ENCODE measurements around the gene BTN2A1.
"Not testable (repeated sequence)": the region's sequence is repeated elsewhere in the genome, so short reads cannot be mapped to it uniquely, and the experiment has no call there.

BTN2A1 gene

DNA sequence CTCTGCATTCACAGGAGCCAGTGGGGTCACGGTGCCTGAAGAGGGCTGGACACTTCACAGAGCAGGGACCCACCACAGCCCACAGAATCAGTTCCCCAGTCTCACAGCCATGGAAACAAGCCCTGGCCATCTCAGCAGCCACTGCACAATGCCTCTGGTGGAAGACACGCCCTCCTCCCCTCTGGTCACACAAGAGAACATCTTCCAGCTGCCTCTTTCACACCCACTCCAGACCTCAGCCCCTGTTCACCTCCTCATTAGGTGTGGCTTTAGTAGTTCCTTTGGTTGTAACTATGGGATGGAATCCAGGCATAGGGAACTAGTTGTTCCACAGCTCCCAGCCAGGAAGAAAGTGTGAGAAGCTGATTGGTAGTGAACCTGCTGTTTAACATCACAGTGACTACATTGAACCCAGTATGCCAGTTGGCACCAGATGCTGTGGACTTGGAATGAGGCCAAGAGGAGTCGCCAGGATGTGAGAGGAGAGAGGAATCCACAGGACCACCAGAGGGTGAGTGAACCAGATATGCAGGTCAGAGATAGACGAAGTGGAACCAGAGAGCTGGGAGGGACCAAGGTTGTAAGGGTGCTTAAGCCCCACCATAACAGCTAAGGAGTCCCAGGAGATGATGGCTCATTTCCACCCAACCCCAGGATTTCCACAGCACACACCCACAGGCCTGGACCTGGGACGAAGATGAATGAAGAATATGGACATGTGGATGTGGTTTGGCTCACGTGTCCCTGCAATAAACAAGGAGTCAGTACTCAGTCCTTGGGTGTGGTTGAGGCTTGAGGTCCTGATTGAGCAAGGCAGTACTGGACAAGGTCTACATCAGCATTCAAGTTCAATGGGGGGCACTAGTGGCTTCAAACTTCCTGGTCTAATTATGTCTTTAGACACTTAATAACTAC, 26.2 kb upstream of the BTN2A1 start:
- Histone ChIP-seq H3K9ac (ENCODE audit: low read length in 5 of 5) (no peak overlapping the region), H3K4me3 (ENCODE audit: low read depth in 1 of 5, low read length in 5 of 5) (no peak overlapping the region), H3K9me3 (ENCODE audit: control insufficient read depth in 5 of 5, low read length in 5 of 5) (no peaks in the 10 kb centered on the region), H3K4me1 (ENCODE audit: control insufficient read depth in 5 of 5, insufficient read depth in 5 of 5, low read length in 5 of 5) (peaks cover 0 to 5% (median 0%) of the 10 kb centered on the region in 5 donors), H3K27ac (ENCODE audit: low read depth, low read length) (no peak overlapping the region), H3K36me3 (ENCODE audit: control insufficient read depth in 5 of 5, insufficient read depth in 5 of 5, low read length in 5 of 5) (peaks cover 10 to 45% (median 36%) of the 10 kb centered on the region in 5 donors), H3K27me3 (ENCODE audit: control insufficient read depth in 5 of 5, insufficient read depth in 4 of 5, low read length in 5 of 5) (no peaks in the 10 kb centered on the region)

DNA sequence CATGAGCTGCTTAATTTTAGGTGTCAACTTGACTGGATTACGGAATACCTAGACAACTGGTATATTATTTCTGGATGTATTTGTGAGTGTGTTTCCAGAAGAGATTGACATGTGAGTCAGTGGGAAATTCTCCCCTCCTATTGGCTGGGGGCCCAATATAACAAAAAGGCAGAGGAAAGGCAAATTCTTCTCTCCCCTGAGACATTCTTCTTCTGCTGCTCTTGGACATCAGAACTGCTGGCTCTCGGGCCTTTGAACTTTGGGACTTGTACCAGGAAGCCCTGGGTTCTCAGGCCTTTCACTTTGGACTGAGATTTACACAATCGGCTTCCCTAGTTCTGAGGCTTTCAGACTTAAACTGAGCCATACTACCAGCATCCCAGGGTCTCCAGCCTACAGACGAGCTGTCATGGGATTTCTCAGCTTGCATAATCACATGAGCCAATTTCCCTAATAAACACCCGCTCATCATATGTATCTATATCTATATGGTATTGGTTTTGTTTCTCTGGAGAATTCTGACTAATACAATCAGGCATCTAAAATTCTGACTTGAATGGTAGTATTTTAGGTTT, 25.0 kb upstream of the BTN2A1 start:
- Histone ChIP-seq H3K27ac (ENCODE audit: low read depth, low read length) (no peak overlapping the region), H3K27me3 (ENCODE audit: control insufficient read depth in 5 of 5, insufficient read depth in 4 of 5, low read length in 5 of 5) (no peaks in the 10 kb centered on the region), H3K9ac (ENCODE audit: low read length in 5 of 5) (no peak overlapping the region), H3K4me3 (ENCODE audit: low read depth in 1 of 5, low read length in 5 of 5) (no peak overlapping the region), H3K36me3 (ENCODE audit: control insufficient read depth in 5 of 5, insufficient read depth in 5 of 5, low read length in 5 of 5) (peaks cover 7 to 33% (median 28%) of the 10 kb centered on the region in 5 donors), H3K9me3 (ENCODE audit: control insufficient read depth in 5 of 5, low read length in 5 of 5) (no peaks in the 10 kb centered on the region), H3K4me1 (ENCODE audit: control insufficient read depth in 5 of 5, insufficient read depth in 5 of 5, low read length in 5 of 5) (peaks cover 0 to 5% (median 0%) of the 10 kb centered on the region in 5 donors)

DNA sequence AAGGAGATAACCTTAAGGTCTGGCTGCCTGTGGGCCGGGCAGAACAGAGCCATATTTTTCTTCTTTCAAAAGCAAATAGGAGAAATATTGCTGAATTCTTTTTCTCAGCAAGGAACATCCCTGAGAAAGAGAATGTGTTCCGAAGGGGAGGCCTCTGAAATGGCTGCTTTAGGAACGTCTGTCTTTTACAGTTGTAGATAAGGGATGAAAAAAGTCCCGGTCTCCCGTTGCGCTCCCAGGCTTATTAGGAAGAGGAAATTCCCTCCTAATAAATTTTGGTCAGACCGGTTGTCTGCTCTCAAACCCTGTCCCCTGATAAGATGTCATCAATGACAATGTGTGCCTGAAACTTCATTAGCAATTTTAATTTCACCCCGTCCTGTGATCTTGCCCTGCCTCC, 24.1 kb upstream of the BTN2A1 start:
- not testable (repeated sequence) for H3K27me3 ChIP-seq (ENCODE audit: control insufficient read depth in 5 of 5, insufficient read depth in 4 of 5, low read length in 5 of 5); H3K9ac ChIP-seq (ENCODE audit: low read length in 5 of 5); H3K4me1 ChIP-seq (ENCODE audit: control insufficient read depth in 5 of 5, insufficient read depth in 5 of 5, low read length in 5 of 5); H3K4me3 ChIP-seq (ENCODE audit: low read depth in 1 of 5, low read length in 5 of 5); H3K9me3 ChIP-seq (ENCODE audit: control insufficient read depth in 5 of 5, low read length in 5 of 5); H3K27ac ChIP-seq (ENCODE audit: low read depth, low read length)
- peaks cover 2 to 24% (median 20%) of the 10 kb centered on the region in 5 donors for H3K36me3 ChIP-seq (ENCODE audit: control insufficient read depth in 5 of 5, insufficient read depth in 5 of 5, low read length in 5 of 5)

DNA sequence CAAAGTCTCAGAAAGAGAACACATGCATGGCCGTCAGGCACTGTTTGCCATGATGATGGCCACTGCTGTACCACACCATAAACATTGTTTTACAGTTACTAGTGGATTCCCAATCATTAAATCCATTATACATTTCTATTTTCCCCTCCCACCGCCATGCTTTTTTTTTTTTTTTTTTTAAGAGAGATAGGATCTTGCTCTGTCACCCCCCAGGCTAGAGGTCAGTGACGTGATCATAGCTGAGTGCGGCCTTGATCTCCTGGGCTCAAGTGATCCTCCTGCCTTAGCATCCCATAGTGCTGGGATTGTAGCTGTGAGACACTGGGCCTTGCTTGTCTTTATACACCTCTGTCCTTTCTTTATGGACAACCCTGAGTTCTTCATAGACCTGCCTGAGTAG, 21.7 kb upstream of the BTN2A1 start:
- no peak overlapping the region for H3K27ac ChIP-seq (ENCODE audit: low read depth, low read length)
- H3K9me3 ChIP-seq (ENCODE audit: control insufficient read depth in 5 of 5, low read length in 5 of 5) = no peaks in the 10 kb centered on the region
- H3K36me3 ChIP-seq (ENCODE audit: control insufficient read depth in 5 of 5, insufficient read depth in 5 of 5, low read length in 5 of 5) = peaks cover 0 to 8% (median 6%) of the 10 kb centered on the region in 5 donors
- no peaks in the 10 kb centered on the region for H3K27me3 ChIP-seq (ENCODE audit: control insufficient read depth in 5 of 5, insufficient read depth in 4 of 5, low read length in 5 of 5)
- peaks cover 2 to 13% (median 12%) of the 10 kb centered on the region in 5 donors for H3K4me1 ChIP-seq (ENCODE audit: control insufficient read depth in 5 of 5, insufficient read depth in 5 of 5, low read length in 5 of 5)
- no peak overlapping the region for H3K4me3 ChIP-seq (ENCODE audit: low read depth in 1 of 5, low read length in 5 of 5)
- no peak overlapping the region for H3K9ac ChIP-seq (ENCODE audit: low read length in 5 of 5)

DNA sequence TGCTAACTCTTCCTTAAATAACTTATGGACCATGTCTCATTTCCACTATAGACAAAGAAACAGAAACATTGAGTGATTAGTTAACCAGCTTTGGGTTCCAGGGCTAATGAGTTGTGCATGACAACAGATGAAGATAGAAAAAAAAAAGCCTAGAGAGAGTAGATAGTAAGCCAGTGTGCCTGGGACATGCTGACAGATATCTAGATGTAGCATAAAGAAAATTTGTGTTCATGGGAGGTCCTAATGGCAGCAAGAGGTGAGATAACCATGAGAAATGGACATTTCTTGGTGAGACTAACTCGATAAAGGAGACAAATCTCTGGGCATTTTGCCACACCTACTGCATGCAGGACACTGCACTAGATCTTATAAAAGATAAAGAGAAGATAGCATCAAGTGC, 20.2 kb upstream of the BTN2A1 start:
- no peak overlapping the region for H3K9ac ChIP-seq (ENCODE audit: low read length in 5 of 5)
- no peaks in the 10 kb centered on the region for H3K9me3 ChIP-seq (ENCODE audit: control insufficient read depth in 5 of 5, low read length in 5 of 5)
- H3K36me3 ChIP-seq (ENCODE audit: control insufficient read depth in 5 of 5, insufficient read depth in 5 of 5, low read length in 5 of 5) = no peaks in the 10 kb centered on the region
- no peak overlapping the region for H3K27ac ChIP-seq (ENCODE audit: low read depth, low read length)
- no peak overlapping the region for H3K4me3 ChIP-seq (ENCODE audit: low read depth in 1 of 5, low read length in 5 of 5)
- H3K27me3 ChIP-seq (ENCODE audit: control insufficient read depth in 5 of 5, insufficient read depth in 4 of 5, low read length in 5 of 5) = no peaks in the 10 kb centered on the region
- H3K4me1 ChIP-seq (ENCODE audit: control insufficient read depth in 5 of 5, insufficient read depth in 5 of 5, low read length in 5 of 5) = peaks cover 0 to 27% (median 22%) of the 10 kb centered on the region in 5 donors

DNA sequence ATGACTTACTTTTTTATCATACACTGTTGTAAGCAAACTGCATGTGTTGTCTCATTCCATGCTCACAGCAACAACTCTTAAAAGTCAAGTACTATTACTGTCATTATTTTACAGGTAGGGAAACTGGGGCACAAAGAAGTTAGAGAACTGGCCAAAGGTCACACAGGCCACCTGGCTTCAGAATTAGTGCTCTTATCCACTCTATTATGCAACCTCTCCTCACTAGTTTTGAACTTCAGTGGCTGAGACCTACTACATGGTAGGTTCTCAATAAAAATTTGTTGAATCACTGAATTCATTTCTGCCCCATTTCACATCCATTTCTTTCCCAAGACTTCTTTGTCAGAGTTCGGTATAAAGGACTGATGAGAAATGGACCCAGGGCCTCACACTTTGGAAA, 19.8 kb upstream of the BTN2A1 start:
- no peak overlapping the region for H3K9ac ChIP-seq (ENCODE audit: low read length in 5 of 5)
- H3K27me3 ChIP-seq (ENCODE audit: control insufficient read depth in 5 of 5, insufficient read depth in 4 of 5, low read length in 5 of 5) = no peaks in the 10 kb centered on the region
- no peak overlapping the region for H3K27ac ChIP-seq (ENCODE audit: low read depth, low read length)
- no peaks in the 10 kb centered on the region for H3K9me3 ChIP-seq (ENCODE audit: control insufficient read depth in 5 of 5, low read length in 5 of 5)
- peaks cover 0 to 27% (median 20%) of the 10 kb centered on the region in 5 donors for H3K4me1 ChIP-seq (ENCODE audit: control insufficient read depth in 5 of 5, insufficient read depth in 5 of 5, low read length in 5 of 5)
- H3K36me3 ChIP-seq (ENCODE audit: control insufficient read depth in 5 of 5, insufficient read depth in 5 of 5, low read length in 5 of 5) = no peaks in the 10 kb centered on the region
- no peak overlapping the region for H3K4me3 ChIP-seq (ENCODE audit: low read depth in 1 of 5, low read length in 5 of 5)

DNA sequence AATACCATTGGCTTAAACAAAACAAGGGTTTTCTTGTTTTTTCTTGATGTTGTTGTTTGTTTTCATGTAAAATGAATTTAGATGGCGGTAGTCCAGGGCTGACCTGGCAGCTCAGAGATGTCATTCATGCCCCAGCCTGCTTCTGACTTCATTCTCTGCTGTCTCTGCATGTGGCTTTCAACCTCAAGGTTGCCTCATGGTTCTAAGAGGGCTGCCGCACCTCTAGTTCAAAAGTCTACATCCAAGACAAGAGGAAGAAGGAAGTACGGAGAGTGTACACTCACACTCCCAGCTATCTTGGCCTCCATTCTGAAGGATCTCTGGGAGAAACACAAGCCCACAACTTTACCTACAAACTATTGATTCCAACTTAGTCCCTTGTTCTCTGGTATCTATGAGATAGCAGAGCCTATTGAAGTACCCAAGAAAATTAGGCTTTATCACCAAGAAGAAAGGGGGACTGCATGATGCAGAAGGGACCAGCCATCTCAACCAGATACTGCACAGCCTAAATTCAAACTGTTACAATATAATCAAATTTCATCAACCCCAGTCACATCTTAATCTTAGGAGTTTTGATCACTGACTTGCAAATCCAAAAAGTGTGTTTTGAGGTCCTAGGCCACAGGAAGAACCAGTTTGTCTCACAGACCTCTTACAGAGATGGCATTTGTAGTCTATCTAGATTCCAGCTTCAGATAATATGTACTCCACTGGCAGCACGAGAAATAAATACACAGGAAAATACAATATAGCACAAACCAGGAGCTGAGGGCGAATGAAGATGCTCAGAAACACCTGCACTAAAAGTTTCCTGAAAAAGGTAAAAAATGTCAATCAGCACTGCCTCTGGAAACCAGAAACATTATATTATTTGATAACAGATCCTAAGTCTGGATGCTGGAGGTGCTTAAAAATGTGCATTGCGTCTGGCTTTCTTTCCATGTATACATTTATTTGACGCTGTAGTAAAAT, 18.3 kb upstream of the BTN2A1 start:
- Histone ChIP-seq H3K9me3 (ENCODE audit: control insufficient read depth in 5 of 5, low read length in 5 of 5) (no peaks in the 10 kb centered on the region), H3K27ac (ENCODE audit: low read depth, low read length) (peak overlapping the region; percentile 91), H3K4me3 (ENCODE audit: low read depth in 1 of 5, low read length in 5 of 5) (peak overlapping the region; percentile 81 to 90 (median 89)), H3K4me1 (ENCODE audit: control insufficient read depth in 5 of 5, insufficient read depth in 5 of 5, low read length in 5 of 5) (peaks cover 0 to 27% (median 20%) of the 10 kb centered on the region in 5 donors), H3K27me3 (ENCODE audit: control insufficient read depth in 5 of 5, insufficient read depth in 4 of 5, low read length in 5 of 5) (no peaks in the 10 kb centered on the region), H3K36me3 (ENCODE audit: control insufficient read depth in 5 of 5, insufficient read depth in 5 of 5, low read length in 5 of 5) (peaks cover 2 to 5% (median 3%) of the 10 kb centered on the region in 5 donors), H3K9ac (ENCODE audit: low read length in 5 of 5) (peak overlapping the region; percentile 74 to 82 (median 78))

DNA sequence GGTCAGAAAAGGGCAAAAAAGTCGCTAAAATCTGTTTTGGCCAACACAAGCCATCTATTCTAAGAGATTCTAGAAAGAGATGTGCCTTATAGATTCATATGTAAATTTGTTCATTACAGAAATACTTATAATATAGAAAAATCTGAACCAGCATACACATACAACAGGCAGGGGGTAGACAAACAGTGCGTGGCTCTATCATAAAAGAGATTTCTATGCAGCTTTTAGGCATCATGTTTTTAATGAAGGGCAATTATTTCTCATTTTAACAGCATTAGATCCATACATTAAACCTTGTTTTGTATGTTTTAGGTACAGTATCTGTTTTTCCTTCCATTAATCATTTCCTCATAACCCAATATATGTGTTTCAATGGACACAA, 16.8 kb upstream of the BTN2A1 start:
- Histone ChIP-seq H3K27ac (ENCODE audit: low read depth, low read length) (peak overlapping the region; percentile 91), H3K9me3 (ENCODE audit: control insufficient read depth in 5 of 5, low read length in 5 of 5) (no peaks in the 10 kb centered on the region), H3K4me3 (ENCODE audit: low read depth in 1 of 5, low read length in 5 of 5) (peak overlapping the region; percentile 81 to 90 (median 89)), H3K9ac (ENCODE audit: low read length in 5 of 5) (peak overlapping the region; percentile 63 to 82 (median 78)), H3K27me3 (ENCODE audit: control insufficient read depth in 5 of 5, insufficient read depth in 4 of 5, low read length in 5 of 5) (no peaks in the 10 kb centered on the region), H3K4me1 (ENCODE audit: control insufficient read depth in 5 of 5, insufficient read depth in 5 of 5, low read length in 5 of 5) (peaks cover 2 to 39% (median 22%) of the 10 kb centered on the region in 5 donors), H3K36me3 (ENCODE audit: control insufficient read depth in 5 of 5, insufficient read depth in 5 of 5, low read length in 5 of 5) (peaks cover 3 to 13% (median 10%) of the 10 kb centered on the region in 5 donors)

DNA sequence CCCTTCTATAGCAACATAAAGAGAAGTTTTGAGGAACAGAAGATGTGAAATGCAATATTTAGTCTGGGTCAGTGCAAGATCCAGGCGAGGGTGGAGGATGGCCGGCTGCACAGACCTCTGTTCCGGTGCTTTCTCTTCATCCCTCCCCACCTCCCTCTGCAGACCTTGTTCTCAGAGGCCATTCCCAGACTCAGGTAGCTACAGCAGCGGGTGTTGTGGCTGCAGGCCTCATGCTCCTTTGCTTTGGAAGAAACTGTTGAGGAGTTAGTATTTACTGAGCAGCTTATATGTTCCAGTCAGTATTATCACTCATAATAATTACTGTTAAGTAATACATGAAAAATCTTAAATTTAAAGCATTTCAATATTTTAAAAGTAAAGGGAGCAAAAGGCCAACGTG, 15.8 kb upstream of the BTN2A1 start:
- Histone ChIP-seq H3K27ac (ENCODE audit: low read depth, low read length) (no peak overlapping the region), H3K9ac (ENCODE audit: low read length in 5 of 5) (peak overlapping the region in 2 of 5 donors; percentile 35 to 82), H3K9me3 (ENCODE audit: control insufficient read depth in 5 of 5, low read length in 5 of 5) (no peaks in the 10 kb centered on the region), H3K4me3 (ENCODE audit: low read depth in 1 of 5, low read length in 5 of 5) (peak overlapping the region in 4 of 5 donors; percentile 35 to 89 (median 84)), H3K36me3 (ENCODE audit: control insufficient read depth in 5 of 5, insufficient read depth in 5 of 5, low read length in 5 of 5) (peaks cover 3 to 13% (median 10%) of the 10 kb centered on the region in 5 donors), H3K27me3 (ENCODE audit: control insufficient read depth in 5 of 5, insufficient read depth in 4 of 5, low read length in 5 of 5) (no peaks in the 10 kb centered on the region), H3K4me1 (ENCODE audit: control insufficient read depth in 5 of 5, insufficient read depth in 5 of 5, low read length in 5 of 5) (peaks cover 2 to 44% (median 24%) of the 10 kb centered on the region in 5 donors)
